Thyroid gland (tissue), 4 donors: ENCODE results near the gene GTPBP6.

Experiments used
- CTCF ChIP-seq, 6 experiments: fragments of 200-600 bp in 3 of 6; fragments of 450-650 bp in 3 of 6; sonication (generic) in 3 of 6; IDR thresholded peaks; one replicate each; pipeline ENCODE4 v1.5.1; 2016 to 2019; ENCODE audit warnings: antibody characterized with exemption in 6 of 6, mild to moderate bottlenecking in 2 of 6, inconsistent platforms in 1 of 6, moderate library complexity in 1 of 6
- POLR2A ChIP-seq, 2 donors: fragments of 450-650 bp; IDR thresholded peaks; one replicate each; pipeline ENCODE4 v1.6.1; 2017; ENCODE audit warnings: antibody characterized with exemption in 2 of 2, mild to moderate bottlenecking in 2 of 2, moderate library complexity in 1 of 2

GRCh38 chrX:311156-312129, 7.2 kb downstream of the GTPBP6 start:
- TF ChIP-seq CTCF (IDR thresholded peaks at IDR 0.05) (no peak), POLR2A (IDR thresholded peaks at IDR 0.05) (no peak)
